Brain microvascular endothelial cell (primary cell): ENCODE data around the gene DSE.

Experiments
- DNase-seq: peaks from one replicate; pipeline ENCODE4 v3.0.0-alpha.2; 2020
- H3K27ac ChIP-seq: fragments of 250-450 bp; sonication (Bioruptor Pico); 2 replicates; pipeline ENCODE4 v1.5.1; 2020; ENCODE audit warnings: mild to moderate bottlenecking, moderate library complexity
- H3K27me3 ChIP-seq: fragments of 250-450 bp; sonication (Bioruptor Pico); replicated peaks from 2 replicates; pipeline ENCODE4 v1.5.1; 2020; ENCODE audit warnings: mild to moderate bottlenecking
- H3K36me3 ChIP-seq: fragments of 250-450 bp; sonication (Bioruptor Pico); replicated peaks from 2 replicates; pipeline ENCODE4 v1.5.1; 2020; ENCODE audit warnings: mild to moderate bottlenecking
- H3K4me3 ChIP-seq: 2 replicates; pipeline ENCODE4 v1.5.1; 2011; ENCODE audit warnings: low read depth, mild to moderate bottlenecking, control low read depth, low read length, moderate library complexity
- in situ Hi-C: cut with HindIII; loops from 2 replicates; pipeline ENCODE4 v1.10.0; 2017; ENCODE audit warnings: low sequenced_read_pairs, low pct_ligation_motif_present
- TF ChIP-seq, protein P1 (sequence below): IDR thresholded peaks from 2 replicates; pipeline ENCODE4 v1.5.1; 2011; ENCODE audit warnings: low read depth, mild to moderate bottlenecking, moderate library complexity, low read length, control low read depth, inconsistent platforms; ENCODE audit errors: missing control alignments

Gene DSE

DNA sequence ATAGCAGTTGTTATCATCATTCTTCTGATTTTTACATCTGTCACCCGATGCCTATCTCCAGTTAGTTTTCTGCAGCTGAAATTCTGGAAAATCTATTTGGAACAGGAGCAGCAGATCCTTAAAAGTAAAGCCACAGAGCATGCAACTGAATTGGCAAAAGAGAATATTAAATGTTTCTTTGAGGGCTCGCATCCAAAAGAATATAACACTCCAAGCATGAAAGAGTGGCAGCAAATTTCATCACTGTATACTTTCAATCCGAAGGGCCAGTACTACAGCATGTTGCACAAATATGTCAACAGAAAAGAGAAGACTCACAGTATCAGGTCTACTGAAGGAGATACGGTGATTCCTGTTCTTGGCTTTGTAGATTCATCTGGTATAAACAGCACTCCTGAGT is 92.6 kb downstream of the DSE start:
- no peak overlapping the region for H3K27ac ChIP-seq
- no peaks in the 10 kb centered on the region for H3K36me3 ChIP-seq
- no peak for DNase-seq
- TF ChIP-seq, protein P1, sequence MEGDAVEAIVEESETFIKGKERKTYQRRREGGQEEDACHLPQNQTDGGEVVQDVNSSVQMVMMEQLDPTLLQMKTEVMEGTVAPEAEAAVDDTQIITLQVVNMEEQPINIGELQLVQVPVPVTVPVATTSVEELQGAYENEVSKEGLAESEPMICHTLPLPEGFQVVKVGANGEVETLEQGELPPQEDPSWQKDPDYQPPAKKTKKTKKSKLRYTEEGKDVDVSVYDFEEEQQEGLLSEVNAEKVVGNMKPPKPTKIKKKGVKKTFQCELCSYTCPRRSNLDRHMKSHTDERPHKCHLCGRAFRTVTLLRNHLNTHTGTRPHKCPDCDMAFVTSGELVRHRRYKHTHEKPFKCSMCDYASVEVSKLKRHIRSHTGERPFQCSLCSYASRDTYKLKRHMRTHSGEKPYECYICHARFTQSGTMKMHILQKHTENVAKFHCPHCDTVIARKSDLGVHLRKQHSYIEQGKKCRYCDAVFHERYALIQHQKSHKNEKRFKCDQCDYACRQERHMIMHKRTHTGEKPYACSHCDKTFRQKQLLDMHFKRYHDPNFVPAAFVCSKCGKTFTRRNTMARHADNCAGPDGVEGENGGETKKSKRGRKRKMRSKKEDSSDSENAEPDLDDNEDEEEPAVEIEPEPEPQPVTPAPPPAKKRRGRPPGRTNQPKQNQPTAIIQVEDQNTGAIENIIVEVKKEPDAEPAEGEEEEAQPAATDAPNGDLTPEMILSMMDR = no peak
- in situ Hi-C loops = no loop called here
- no peaks in the 10 kb centered on the region for H3K27me3 ChIP-seq
- H3K4me3 ChIP-seq = no peak overlapping the region

DNA sequence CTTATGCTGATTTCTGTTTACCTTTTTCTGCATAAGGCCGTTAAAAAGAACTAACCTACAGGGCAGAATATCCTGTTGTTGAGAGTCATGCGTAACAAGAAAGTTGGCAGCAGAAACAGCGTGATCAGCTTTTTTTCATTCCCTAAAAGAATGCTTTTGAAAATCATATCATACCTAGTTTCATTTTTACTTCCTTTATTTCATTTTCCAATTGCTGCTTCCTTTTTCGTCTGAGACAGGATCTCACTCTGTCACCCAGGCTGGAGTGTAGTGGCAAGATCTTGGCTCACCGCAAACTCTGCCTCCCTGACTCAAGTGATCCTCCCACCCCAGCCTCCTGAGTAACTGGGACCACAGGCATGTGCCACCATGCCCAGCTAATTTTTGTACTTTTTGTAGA is 94.5 kb downstream of the DSE start:
- H3K27me3 ChIP-seq = no peaks in the 10 kb centered on the region
- H3K4me3 ChIP-seq = no peak overlapping the region
- in situ Hi-C loops = no loop called here
- no peaks in the 10 kb centered on the region for H3K36me3 ChIP-seq
- no peak for DNase-seq
- no peak overlapping the region for H3K27ac ChIP-seq
- TF ChIP-seq, protein P1 = no peak

DNA sequence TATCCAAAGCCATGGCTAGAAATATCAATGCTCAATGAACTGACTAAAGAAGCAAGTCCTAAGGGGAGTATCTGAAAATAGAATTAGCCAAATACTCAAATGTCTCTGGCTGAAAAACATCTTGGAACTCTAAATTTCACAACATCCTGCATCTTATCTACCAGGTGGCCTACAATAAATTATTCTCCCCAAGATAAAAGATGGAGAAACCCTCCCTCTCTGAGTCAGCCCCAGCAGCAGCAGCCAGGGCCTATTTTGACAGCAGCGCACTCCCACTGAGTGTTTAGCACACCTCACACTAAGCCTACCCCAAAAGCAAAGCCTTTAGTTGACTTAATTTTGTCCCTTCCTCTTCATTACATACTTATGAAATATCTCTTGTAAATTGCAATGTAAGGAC is 96.3 kb downstream of the DSE start:
- Histone ChIP-seq H3K36me3 (no peaks in the 10 kb centered on the region), H3K27ac (no peak overlapping the region), H3K4me3 (no peak overlapping the region), H3K27me3 (no peaks in the 10 kb centered on the region)
- TF ChIP-seq, protein P1 = no peak
- DNase-seq = no peak
- in situ Hi-C loops = no loop called here

DNA sequence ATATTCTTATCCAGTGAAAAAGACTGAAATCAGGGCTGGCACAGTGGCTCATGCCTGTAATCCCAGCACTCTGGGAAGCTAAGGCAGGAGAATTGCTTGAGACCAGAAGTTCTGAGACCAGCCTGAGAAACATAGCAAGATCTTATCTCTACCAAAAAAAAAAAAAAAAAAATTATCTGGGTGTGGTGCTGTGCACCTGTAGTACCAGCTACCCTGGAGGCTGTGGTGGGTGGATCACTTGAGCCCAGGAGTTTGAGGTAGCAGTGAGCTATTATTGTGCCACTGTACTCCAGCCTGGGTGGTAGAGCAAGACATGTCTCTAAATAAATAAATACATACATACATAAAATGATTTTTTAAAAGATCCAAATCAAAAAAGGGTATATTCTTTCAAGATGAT is 96.8 kb downstream of the DSE start:
- DNase-seq = no peak
- in situ Hi-C loops = no loop called here
- H3K4me3 ChIP-seq = no peak overlapping the region

DNA sequence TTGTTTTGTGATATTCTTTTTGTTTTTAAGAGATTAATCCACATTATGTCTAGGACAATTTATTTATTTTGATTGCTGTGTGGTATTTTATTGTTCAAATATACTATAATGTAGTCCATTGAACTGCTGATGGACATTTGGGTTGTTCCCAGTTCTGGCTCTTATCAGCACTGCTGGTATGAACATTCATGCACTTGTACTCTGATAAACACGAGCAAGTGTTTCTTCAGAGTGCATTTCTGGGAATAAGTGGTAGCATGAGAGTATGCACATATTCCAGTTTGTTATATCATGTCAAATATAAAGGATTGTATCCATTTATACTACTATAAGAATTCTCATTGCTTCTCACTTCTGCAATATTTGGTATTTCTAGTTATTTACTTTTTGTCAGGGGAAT is 97.5 kb downstream of the DSE start:
- no peaks in the 10 kb centered on the region for H3K27me3 ChIP-seq
- no peaks in the 10 kb centered on the region for H3K36me3 ChIP-seq
- H3K27ac ChIP-seq = no peak overlapping the region
- TF ChIP-seq, protein P1 = no peak
- no peak for DNase-seq
- H3K4me3 ChIP-seq = no peak overlapping the region
- in situ Hi-C loops = no loop called here

More for the DNA sequence above, 96.8 kb downstream of the DSE start:
- Histone ChIP-seq H3K27me3 (no peaks in the 10 kb centered on the region), H3K27ac (no peak overlapping the region), H3K36me3 (no peaks in the 10 kb centered on the region)
- TF ChIP-seq, protein P1 = no peak

DNA sequence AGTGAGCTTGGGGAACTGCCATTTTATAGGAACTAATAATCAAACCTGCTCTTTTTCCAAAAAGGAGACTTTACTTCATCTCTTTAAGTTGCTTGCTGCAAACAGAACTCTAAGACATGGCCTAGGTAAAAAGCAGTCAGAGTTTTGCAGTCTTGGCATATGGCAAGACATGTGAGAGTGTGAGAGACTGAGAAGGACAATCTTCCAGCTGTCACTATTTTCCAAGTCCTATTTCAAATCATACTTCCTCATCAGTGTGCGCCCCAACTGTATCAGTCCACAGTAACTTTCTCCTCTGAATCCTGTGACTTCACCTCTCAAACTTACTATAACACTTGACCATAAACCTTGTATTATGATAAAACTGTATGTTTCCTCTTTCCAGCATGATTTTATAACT is 100.8 kb downstream of the DSE start:
- no peak overlapping the region for H3K4me3 ChIP-seq
- no peak overlapping the region for H3K27ac ChIP-seq
- H3K27me3 ChIP-seq = no peaks in the 10 kb centered on the region
- DNase-seq = no peak
- in situ Hi-C loops = no loop called here
- H3K36me3 ChIP-seq = no peaks in the 10 kb centered on the region
- TF ChIP-seq, protein P1 = no peak
